ENCODE measurements around the gene UQCRC2.
"Not testable (repeated sequence)": the region's sequence is repeated elsewhere in the genome, so short reads cannot be mapped to it uniquely, and the experiment has no call there.

UQCRC2 gene

GRCh38 chr16:21984062-21984461 is 30.9 kb downstream of the UQCRC2 start:
- DNase-seq = no peak

- DNase-seq = no peak
Measured at GRCh38 chr16:21985524-21985923, 32.4 kb downstream of the UQCRC2 start.

GRCh38 chr16:21986692-21987246 is 33.6 kb downstream of the UQCRC2 start:
- no peak for DNase-seq

- no peak for DNase-seq
Measured at GRCh38 chr16:21987498-21987897, 34.3 kb downstream of the UQCRC2 start.

GRCh38 chr16:21989133-21989532 is 36.0 kb downstream of the UQCRC2 start:
- no peak for DNase-seq

GRCh38 chr16:21989751-21990150 is 36.6 kb downstream of the UQCRC2 start:
- no peak for DNase-seq

GRCh38 chr16:21990381-21990944 is 37.3 kb downstream of the UQCRC2 start:
- DNase-seq = no peak

- no peak for DNase-seq
Measured at GRCh38 chr16:21991621-21992020, 38.5 kb downstream of the UQCRC2 start.

- no peak for DNase-seq
Measured at GRCh38 chr16:21994856-21995465, 41.8 kb downstream of the UQCRC2 start.

GRCh38 chr16:21996923-21997696 is 43.9 kb downstream of the UQCRC2 start:
- no peak for DNase-seq

GRCh38 chr16:21997697-21998480 is 44.7 kb downstream of the UQCRC2 start:
- DNase-seq = no peak

GRCh38 chr16:22001591-22001990 is 48.4 kb downstream of the UQCRC2 start:
- no peak for DNase-seq

GRCh38 chr16:22002047-22002446 is 48.9 kb downstream of the UQCRC2 start:
- not testable (repeated sequence) for DNase-seq

GRCh38 chr16:22003195-22003594 is 50.0 kb downstream of the UQCRC2 start:
- no peak for DNase-seq

- DNase-seq = no peak
Measured at GRCh38 chr16:22004341-22004740, 51.2 kb downstream of the UQCRC2 start.

- DNase-seq = no peak
Measured at GRCh38 chr16:22005746-22006145, 52.6 kb downstream of the UQCRC2 start.

GRCh38 chr16:22006636-22007035 is 53.5 kb downstream of the UQCRC2 start:
- DNase-seq = no peak

- DNase-seq = no peak
Measured at GRCh38 chr16:22007159-22007508, 54.0 kb downstream of the UQCRC2 start.

GRCh38 chr16:22007509-22008214 is 54.5 kb downstream of the UQCRC2 start, which contains the start of gene MOSMO:
Gene MOSMO (plus strand): TSS chr16:22008111. CDS start chr16:22008302, 191 bp downstream.
- peak; percentile 65 for DNase-seq

- no peak for DNase-seq
Measured at GRCh38 chr16:22008215-22009059, 55.3 kb downstream of the UQCRC2 start.

GRCh38 chr16:22010902-22011301 is 57.7 kb downstream of the UQCRC2 start:
- no peak for DNase-seq
